DOHH2 (cell line): ENCODE measurements around the gene C15orf40.
A peak's percentile ranks its signal among the peaks of the same experiment; 100 is the strongest.

Experiments
- H3F3A ChIP-seq: fragments of 200-600 bp; sonication (generic), shearing (Covaris generic); 2 replicates; pipeline ENCODE4 v1.6.0; 2016; ENCODE audit warnings: antibody characterized with exemption, mild to moderate bottlenecking; ENCODE audit not compliant: control insufficient read depth, insufficient read depth
- H3K27ac ChIP-seq: fragments of 200-600 bp; sonication (generic); 2 replicates; pipeline ENCODE4 v1.5.1; 2014; ENCODE audit warnings: low read depth, mild to moderate bottlenecking, low read length, moderate library complexity
- H3K27me3 ChIP-seq: fragments of 200-600 bp; sonication (generic); 2 replicates; pipeline ENCODE4 v1.6.1; 2014; ENCODE audit warnings: mild to moderate bottlenecking, low read length, mixed read lengths; ENCODE audit not compliant: control insufficient read depth
- H3K36me3 ChIP-seq: fragments of 200-600 bp; sonication (generic); 2 replicates; pipeline ENCODE4 v1.6.1; 2014; ENCODE audit warnings: mild to moderate bottlenecking, low read length, moderate library complexity, mixed read lengths; ENCODE audit not compliant: control insufficient read depth
- H3K4me1 ChIP-seq: fragments of 200-600 bp; sonication (generic); 2 replicates; pipeline ENCODE4 v1.6.1; 2014; ENCODE audit warnings: mild to moderate bottlenecking, low read length, mixed read lengths; ENCODE audit not compliant: control insufficient read depth
- H3K4me2 ChIP-seq: fragments of 200-600 bp; sonication (generic); 2 replicates; pipeline ENCODE4 v1.6.0; 2014; ENCODE audit warnings: mild to moderate bottlenecking, low read length, moderate library complexity
- H3K4me3 ChIP-seq: fragments of 200-600 bp; sonication (generic); 2 replicates; pipeline ENCODE4 v1.5.1; 2014; ENCODE audit warnings: mild to moderate bottlenecking, low read length, mixed read lengths
- H3K79me2 ChIP-seq: fragments of 200-600 bp; sonication (generic); 2 replicates; pipeline ENCODE4 v1.6.1; 2014; ENCODE audit warnings: mild to moderate bottlenecking, low read length, mixed read lengths; ENCODE audit not compliant: control insufficient read depth
- H3K9me2 ChIP-seq: fragments of 200-600 bp; sonication (generic); replicated peaks from 2 replicates; pipeline ENCODE4 v1.6.1; 2014; ENCODE audit warnings: mild to moderate bottlenecking, low read length, mixed read lengths; ENCODE audit not compliant: control insufficient read depth
- H3K9me3 ChIP-seq: fragments of 200-600 bp; sonication (generic); 2 replicates; pipeline ENCODE4 v1.6.1; 2014; ENCODE audit warnings: antibody characterized with exemption, low read length, mixed read lengths; ENCODE audit not compliant: control insufficient read depth, insufficient read depth
- H4K20me1 ChIP-seq: fragments of 200-600 bp; sonication (generic); 2 replicates; pipeline ENCODE4 v1.6.0; 2014; ENCODE audit warnings: low read depth, mild to moderate bottlenecking, antibody characterized with exemption, low read length, moderate library complexity; ENCODE audit not compliant: control insufficient read depth, insufficient read depth
- EZH2phosphoT487 ChIP-seq: fragments of 200-600 bp; sonication (generic); IDR thresholded peaks from 2 replicates; pipeline ENCODE4 v1.6.1; 2017; ENCODE audit warnings: borderline replicate concordance, mild to moderate bottlenecking, antibody characterized with exemption, low read length, moderate library complexity, mixed read lengths
- TF ChIP-seq, protein P1 (sequence below): fragments of 200-600 bp; sonication (generic); IDR thresholded peaks from one replicate; pipeline ENCODE4 v1.5.1; 2014; ENCODE audit warnings: antibody characterized with exemption, mild to moderate bottlenecking, low read depth, low read length; ENCODE audit not compliant: poor library complexity, severe bottlenecking

C15orf40 gene

DNA sequence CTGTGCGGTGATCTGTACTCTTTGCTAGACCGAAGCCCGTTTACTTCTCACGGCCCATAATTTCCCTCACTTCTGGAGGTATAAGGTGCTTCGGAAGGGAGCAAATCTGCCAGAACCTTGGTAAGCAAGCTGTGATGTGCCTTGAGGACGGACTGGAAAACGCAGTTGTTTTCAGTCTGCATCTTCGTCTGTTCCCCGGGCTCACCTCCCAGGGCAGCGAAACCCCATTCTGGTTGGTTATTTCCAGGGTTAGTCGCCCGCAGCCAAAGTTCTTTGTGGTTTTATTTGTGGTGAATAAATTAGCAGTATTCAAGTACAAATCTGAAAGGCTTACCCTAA is 25.0 kb downstream of the C15orf40 start:
- peak overlapping the region; percentile 100 for H3K4me3 ChIP-seq
- H3F3A ChIP-seq = no peaks in the 10 kb centered on the region
- peak overlapping the region; percentile 35; the same call in 1 of the 2 replicates for H3K27ac ChIP-seq
- peaks cover 32% of the 10 kb centered on the region for H3K36me3 ChIP-seq
- peaks cover 20% of the 10 kb centered on the region for H3K4me1 ChIP-seq
- H3K79me2 ChIP-seq = peaks cover 25% of the 10 kb centered on the region
- H3K4me2 ChIP-seq = peak overlapping the region; percentile 91
- no peaks in the 10 kb centered on the region for H4K20me1 ChIP-seq
- no peaks in the 10 kb centered on the region for H3K9me2 ChIP-seq
- TF ChIP-seq EZH2phosphoT487 = no peak
- TF ChIP-seq, protein P1, sequence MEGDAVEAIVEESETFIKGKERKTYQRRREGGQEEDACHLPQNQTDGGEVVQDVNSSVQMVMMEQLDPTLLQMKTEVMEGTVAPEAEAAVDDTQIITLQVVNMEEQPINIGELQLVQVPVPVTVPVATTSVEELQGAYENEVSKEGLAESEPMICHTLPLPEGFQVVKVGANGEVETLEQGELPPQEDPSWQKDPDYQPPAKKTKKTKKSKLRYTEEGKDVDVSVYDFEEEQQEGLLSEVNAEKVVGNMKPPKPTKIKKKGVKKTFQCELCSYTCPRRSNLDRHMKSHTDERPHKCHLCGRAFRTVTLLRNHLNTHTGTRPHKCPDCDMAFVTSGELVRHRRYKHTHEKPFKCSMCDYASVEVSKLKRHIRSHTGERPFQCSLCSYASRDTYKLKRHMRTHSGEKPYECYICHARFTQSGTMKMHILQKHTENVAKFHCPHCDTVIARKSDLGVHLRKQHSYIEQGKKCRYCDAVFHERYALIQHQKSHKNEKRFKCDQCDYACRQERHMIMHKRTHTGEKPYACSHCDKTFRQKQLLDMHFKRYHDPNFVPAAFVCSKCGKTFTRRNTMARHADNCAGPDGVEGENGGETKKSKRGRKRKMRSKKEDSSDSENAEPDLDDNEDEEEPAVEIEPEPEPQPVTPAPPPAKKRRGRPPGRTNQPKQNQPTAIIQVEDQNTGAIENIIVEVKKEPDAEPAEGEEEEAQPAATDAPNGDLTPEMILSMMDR = no peak
- H3K27me3 ChIP-seq = no peaks in the 10 kb centered on the region
- no peaks in the 10 kb centered on the region for H3K9me3 ChIP-seq

DNA sequence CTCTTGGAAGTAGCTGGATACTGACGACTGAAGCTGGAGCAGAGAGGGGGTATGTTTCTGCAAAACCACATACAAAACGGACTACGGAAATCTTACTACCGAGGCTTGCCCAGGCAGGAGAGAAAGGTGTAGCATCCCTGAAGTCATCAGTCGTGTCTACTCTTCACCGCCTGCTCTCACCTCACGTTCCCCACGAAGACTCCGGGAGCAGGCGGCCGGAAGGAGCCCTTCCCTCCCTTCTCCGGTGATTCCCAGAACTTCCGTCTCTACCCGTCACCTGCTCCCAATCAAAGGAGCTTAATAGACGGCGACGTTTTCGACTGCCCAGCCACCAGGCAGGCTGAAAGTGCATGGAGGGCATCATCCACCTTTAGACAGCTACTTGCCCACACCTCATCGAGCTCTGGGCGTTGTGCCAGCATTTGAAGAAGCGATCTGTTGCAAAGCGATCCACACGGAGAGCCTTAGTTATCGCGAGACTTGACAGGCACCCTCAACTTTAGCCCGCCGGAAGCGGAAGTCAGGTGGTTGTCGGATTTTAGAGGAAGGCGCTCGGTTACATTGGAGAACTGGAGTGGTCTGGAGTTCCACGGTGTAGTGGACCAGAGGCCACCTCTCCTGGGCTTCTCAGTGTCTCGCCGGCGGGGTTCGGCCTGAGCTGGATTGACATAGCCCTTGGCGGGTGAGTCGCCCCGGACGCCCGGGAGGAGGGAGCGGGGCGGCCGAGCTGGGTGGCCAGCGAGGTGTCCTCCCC is 25.6 kb downstream of the C15orf40 start, which contains the start of gene RAMAC:
RAMAC (plus strand) TSS at position 523 of the 754 bp plus-strand sequence. CDS start 2,809 bp downstream, outside the sequence.
- Histone ChIP-seq H3K4me1 (peaks cover 20% of the 10 kb centered on the region), H3K9me3 (no peaks in the 10 kb centered on the region), H4K20me1 (no peaks in the 10 kb centered on the region), H3K79me2 (peaks cover 25% of the 10 kb centered on the region), H3K36me3 (peaks cover 32% of the 10 kb centered on the region), H3K27me3 (no peaks in the 10 kb centered on the region), H3K4me3 (peak within 1 kb of the TSS; percentile 100), H3K9me2 (no peaks in the 10 kb centered on the region), H3F3A (no peaks in the 10 kb centered on the region), H3K27ac (peak within 1 kb of the TSS; percentile 35), H3K4me2 (peak within 1 kb of the TSS; percentile 91)
- no peak for TF ChIP-seq EZH2phosphoT487
- TF ChIP-seq, protein P1 = no peak

DNA sequence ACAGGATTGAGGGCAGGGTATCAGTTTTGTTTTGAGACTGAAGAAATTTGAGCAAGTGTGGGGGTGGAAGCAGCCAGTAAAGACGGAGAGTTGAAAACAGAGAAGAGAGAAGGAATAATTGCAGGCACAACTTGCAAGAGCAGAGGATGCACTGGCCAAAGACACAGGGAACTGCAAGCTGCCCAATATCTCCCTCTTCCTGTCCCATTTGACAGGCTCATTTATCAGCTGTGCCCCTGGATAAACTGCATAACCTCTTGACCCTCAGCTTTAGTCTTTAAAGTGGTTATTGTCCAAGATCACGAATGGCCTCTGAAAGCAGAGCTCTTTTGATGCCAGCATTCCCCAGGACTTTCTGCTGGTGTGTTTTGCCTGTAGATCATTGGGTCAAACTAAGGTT is 30.5 kb downstream of the C15orf40 start:
- TF ChIP-seq, protein P1 = no peak
- no peak for TF ChIP-seq EZH2phosphoT487
- no peak overlapping the region for H3K4me2 ChIP-seq
- no peaks in the 10 kb centered on the region for H4K20me1 ChIP-seq

More for the DNA sequence above, 30.5 kb downstream of the C15orf40 start:
- no peak overlapping the region for H3K4me3 ChIP-seq
- no peaks in the 10 kb centered on the region for H3K9me3 ChIP-seq
- no peaks in the 10 kb centered on the region for H3F3A ChIP-seq
- H3K36me3 ChIP-seq = no peaks in the 10 kb centered on the region
- H3K27ac ChIP-seq = no peak overlapping the region
- no peaks in the 10 kb centered on the region for H3K9me2 ChIP-seq
- peaks cover 8% of the 10 kb centered on the region; the same call in 1 of the 2 replicates for H3K79me2 ChIP-seq
- H3K4me1 ChIP-seq = peaks cover 9% of the 10 kb centered on the region
- no peaks in the 10 kb centered on the region for H3K27me3 ChIP-seq
